ENCODE data around the gene NUMB.
A peak's percentile ranks its signal among the peaks of the same experiment; 100 is the strongest.
"Not testable (repeated sequence)": the region's sequence is repeated elsewhere in the genome, so short reads cannot be mapped to it uniquely, and the experiment has no call there.

The NUMB gene

GRCh38 chr14:73406248-73406647 lies 52.1 kb downstream of the NUMB start:
- not testable (repeated sequence) for DNase-seq

DNA sequence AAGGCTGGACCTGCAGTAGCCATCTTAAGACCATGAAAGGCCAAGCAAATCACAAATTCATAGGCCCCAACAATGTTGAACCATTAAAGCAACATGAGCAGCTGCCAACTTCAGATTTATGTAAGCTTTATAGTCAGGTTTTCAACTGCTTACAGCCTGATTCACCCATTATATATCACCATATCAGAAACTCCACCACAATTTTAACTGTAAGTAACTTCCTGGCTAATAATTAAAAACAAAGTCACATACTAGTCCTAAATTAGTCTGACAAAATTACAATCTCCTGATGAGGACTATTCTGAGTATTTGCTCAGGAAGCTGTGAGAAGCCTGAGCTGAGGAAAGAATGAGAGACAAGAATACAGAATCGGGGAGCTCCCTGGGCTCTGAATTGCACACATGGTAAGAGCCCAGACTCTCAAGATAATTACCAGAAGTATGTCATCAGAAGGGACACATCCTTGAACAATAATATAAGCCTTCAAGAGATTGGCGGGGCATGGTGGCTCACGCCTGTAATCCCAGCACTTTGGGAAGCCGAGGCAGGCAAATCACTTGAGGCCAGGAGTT lies 55.1 kb downstream of the NUMB start:
- peak in 1 of 2 experiments; percentile 36 for DNase-seq

DNA sequence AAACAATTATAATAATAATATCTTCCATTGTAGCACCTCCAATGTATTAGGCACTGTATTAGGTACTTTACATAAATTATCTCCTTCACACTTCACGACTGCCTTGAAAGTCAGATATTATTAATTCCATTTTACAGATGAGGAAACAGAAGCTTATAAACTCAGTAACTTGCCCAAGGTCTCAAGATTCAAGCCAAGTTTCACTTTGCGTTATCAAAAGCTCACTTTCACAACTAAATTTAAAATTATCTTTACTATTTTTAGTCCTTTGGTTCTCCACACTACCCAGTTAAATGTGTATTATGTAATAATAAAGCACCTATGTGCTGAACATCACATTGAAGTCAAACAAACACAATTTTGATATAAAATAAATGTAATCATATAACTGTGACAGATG lies 55.8 kb downstream of the NUMB start:
- DNase-seq = no peak

DNA sequence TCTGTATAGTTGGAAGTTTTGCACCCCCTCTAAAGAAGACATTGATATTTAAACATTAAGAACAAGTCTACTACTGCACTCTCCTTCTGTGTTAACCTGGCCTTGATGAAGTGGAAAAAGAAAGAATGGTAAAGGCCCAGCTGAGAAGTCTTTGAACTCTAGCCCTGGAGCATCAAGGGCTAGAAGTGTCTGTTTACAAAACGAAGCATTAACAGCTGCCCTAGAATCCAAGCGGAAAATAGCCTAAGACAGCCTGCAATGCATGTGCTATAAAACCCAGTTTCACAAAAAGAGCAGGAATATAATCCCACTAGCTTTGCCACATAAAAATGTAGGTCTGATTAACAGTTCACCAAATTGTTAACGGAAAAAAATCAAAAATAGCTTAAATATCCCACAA lies 60.5 kb downstream of the NUMB start:
- DNase-seq = peak in 1 of 2 experiments; percentile 17

GRCh38 chr14:73394317-73394716 lies 64.0 kb downstream of the NUMB start:
- no peak for DNase-seq

- DNase-seq = no peak
Observed at GRCh38 chr14:73393375-73393774, 65.0 kb downstream of the NUMB start.

- DNase-seq = no peak
Observed at GRCh38 chr14:73392329-73393257, 65.8 kb downstream of the NUMB start.

DNA sequence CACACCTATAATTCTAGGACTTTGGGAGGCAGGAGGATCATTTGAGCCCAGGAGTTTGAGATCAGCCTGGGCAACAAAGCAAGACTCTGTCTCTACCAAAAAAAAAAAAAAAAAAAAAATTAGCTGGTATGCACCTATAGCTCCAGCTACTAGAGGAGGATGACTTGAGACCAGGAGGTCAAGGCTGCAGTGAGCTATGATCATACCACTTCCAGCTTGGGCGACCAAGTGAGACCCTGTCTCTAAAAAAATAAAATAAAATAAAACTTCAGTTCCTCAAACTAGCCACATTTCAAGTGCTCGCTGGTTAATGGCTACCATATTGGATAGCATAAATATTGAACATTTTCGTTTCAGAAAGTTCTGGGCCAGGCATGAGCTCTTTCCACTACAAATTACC lies 70.5 kb downstream of the NUMB start:
- DNase-seq = not testable (repeated sequence)

GRCh38 chr14:73386342-73386741 lies 72.0 kb downstream of the NUMB start:
- DNase-seq = no peak

DNA sequence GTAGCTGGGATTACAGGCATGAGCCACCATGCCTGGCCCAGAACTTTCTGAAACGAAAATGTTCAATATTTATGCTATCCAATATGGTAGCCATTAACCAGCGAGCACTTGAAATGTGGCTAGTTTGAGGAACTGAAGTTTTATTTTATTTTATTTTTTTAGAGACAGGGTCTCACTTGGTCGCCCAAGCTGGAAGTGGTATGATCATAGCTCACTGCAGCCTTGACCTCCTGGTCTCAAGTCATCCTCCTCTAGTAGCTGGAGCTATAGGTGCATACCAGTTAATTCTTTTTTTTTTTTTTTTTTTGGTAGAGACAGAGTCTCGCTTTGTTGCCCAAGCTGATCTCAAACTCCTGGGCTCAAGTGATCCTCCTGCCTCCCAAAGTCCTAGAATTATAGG lies 73.3 kb downstream of the NUMB start:
- DNase-seq = not testable (repeated sequence)

DNA sequence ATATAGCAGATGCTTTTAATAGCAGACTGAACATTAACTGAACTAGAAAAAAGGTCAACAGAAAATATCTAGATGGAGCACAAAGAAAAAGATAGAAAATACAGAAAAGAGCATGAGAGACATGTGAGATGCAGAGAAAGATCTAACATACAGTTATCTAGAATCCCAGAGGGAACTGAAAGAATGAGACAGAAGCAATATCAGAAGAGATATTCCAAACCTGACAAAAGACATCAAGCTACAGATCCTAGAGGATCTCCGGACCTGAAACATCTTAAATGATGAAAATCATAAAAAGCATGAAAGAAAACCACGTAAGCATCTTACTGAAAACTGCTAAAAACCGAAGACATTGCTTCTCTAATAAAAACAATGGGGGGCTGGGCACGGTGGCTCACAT lies 75.0 kb downstream of the NUMB start:
- no peak for DNase-seq

GRCh38 chr14:73381380-73382013 lies 76.8 kb downstream of the NUMB start:
- no peak for DNase-seq

- no peak for DNase-seq
Observed at GRCh38 chr14:73376585-73376984, 81.8 kb downstream of the NUMB start.

GRCh38 chr14:73375861-73376260 lies 82.5 kb downstream of the NUMB start:
- DNase-seq = no peak

DNA sequence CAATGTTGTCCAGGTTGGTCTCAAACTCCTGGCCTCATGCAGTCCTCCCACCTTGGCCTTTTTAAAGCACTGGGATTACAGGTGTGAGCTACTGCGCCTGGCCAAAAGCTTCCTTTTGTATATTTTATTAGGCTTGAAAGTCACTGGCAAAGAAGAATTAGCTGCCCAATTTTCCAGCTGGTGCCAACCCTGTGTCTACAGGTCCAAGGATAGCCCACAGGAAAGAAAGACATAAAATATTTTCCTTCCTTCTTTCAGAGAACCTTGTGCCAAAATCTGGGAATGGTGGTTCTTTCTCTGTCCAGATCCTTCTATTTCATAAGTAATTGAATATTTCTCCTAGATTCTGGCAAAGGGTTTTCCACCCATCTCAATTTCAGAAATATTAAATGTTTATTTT lies 84.1 kb downstream of the NUMB start:
- no peak for DNase-seq

DNA sequence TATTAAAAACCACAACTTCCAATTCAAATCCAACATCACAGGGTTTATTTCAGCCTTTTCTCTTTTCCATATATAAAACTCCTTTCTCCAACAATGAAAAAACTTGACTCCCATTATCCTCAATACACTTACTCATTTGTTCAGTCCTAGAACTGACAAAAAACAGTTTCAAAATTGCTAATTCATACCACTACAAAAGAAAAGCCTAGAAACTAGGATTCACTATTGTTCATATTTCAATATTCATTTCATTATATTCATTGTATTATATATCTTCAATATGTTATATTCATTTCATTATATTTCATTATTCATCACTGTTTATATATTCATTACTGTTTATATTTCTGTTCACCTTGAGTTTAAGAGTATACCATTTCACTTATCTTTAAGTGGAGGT lies 85.8 kb downstream of the NUMB start:
- DNase-seq = no peak

DNA sequence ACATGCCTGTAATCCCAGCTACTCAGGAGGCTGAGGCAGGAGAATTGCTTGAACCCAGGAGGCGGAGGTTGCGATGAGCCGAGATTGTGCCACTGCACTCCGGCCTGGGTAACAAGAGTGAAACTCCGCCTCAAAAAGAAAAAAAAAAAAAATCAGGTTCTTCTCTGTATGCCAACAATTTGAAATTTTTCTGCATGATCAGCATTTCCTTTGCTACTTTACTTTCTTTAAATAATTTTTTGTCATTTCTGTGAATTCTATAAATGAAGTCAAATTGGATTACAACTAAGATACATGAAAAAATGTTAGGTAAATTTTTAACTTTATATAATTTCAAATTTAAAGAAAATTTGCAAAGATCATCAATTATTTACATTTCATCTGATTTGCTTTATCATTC lies 87.8 kb downstream of the NUMB start:
- DNase-seq = no peak

DNA sequence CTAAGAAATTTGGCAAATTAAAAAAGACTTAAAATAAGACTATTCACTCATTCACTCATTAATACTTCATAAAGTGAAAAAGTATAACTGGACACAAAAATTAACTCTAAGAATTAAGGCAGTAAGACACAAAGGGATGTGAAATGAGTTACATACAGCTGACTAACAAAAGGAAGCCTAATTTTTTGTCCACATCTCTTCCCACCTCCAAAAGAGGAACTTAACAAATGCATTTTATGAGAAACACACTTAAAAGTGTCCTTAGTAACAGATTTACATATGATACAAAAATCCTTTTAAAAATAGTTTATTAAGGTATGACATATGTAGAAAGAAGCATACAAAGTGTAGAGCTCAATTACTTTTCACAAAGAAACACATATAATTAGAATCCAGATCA lies 88.9 kb downstream of the NUMB start:
- DNase-seq = no peak

GRCh38 chr14:73368616-73369015 lies 89.7 kb downstream of the NUMB start:
- no peak for DNase-seq

GRCh38 chr14:73365727-73366126 lies 92.6 kb downstream of the NUMB start:
- DNase-seq = no peak

DNA sequence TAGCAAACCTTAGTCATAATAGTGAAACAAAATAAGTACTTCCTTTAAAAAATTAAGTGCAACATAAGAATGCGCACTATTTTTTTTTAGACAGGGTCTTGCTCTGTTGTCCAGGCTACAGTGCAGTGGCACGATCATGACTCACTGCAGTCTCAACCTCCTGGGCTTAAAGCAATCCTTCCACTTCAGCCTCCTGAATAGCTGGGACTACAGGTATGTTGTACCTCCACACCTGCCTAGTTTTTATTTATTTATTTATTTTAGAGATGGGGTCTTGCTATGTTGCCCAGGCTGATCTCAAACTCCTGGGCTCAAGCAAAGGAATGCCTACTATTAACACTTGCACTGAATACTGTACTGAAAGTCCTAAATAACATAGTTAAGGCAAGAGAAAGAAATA lies 93.8 kb downstream of the NUMB start:
- no peak for DNase-seq

GRCh38 chr14:73359445-73359844 lies 98.9 kb downstream of the NUMB start:
- no peak for DNase-seq

- no peak for DNase-seq
Observed at GRCh38 chr14:73358187-73358586, 100.2 kb downstream of the NUMB start.

DNA sequence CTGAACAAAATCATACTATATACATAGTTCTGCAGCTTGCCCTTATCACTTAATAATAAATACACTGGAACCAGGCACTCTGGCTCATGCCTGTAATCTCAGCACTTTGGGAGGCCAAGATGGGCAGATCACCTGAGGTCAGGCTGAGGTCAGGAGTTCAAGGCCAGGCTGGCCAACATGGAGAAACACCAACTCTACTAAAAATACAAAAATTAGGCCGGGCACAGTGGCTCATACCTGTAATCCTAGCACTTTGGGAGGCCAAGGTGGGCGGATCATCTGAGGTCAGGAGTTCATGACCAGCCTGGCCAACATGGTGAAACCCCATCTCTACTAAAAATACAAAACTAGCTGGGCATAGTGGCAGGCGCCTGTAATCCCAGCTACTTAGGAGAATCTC lies 109.3 kb downstream of the NUMB start:
- DNase-seq = not testable (repeated sequence)
